ENCODE measurements around the gene UXS1.

Gene UXS1

DNA sequence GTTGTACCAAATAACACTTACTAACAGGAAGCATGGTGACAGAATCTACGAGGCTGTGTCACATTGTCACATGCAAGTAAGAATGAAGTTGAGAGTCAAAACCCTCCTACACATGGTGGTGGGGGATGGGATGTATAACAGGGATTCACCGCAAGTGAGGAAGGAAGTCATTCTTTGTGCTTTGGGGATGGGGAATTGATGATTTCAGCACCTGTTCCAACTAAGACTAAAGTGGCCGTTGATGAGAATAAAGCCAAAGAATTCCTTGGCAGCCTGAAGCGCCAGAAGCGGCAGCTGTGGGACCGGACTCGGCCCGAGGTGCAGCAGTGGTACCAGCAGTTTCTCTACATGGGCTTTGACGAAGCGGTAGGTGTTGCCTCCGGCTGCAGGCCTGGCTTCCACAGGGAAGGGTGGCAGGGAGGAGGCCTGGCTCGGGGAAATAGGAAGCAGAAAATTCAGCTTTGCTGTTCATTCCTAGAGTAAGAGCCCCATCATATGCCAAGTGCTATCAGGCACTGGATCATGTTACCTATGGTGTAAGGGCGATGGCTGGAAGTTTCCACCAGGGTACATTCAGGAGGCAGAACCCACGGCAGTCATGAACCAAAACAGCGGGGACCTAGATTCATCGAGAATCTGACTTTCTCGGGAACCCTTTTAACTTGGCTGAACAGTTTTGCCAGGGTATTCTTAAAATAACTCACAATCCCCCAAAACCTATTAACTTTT, 120.3 kb downstream of the UXS1 start:
- DNase-seq: no peak

DNA sequence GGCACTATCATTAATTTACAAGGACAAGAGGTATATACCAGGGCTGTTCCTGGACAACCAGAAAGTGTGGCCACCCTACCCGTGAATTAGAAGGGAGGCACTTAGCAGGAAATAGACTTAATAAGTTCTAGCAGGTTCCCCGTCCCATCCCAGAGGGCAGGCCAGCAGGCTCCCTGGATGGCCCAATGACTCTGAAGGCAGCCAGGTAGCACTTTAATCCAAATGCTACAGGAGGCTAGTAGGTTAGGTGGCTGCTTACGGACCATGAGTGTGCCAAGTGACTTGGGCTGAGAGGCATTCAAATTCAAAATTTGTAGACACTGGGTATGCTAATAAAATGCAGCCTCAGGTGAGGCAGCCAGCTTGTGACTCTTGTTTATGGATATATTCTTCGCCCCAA, 123.9 kb downstream of the UXS1 start:
- no peak for DNase-seq

DNA sequence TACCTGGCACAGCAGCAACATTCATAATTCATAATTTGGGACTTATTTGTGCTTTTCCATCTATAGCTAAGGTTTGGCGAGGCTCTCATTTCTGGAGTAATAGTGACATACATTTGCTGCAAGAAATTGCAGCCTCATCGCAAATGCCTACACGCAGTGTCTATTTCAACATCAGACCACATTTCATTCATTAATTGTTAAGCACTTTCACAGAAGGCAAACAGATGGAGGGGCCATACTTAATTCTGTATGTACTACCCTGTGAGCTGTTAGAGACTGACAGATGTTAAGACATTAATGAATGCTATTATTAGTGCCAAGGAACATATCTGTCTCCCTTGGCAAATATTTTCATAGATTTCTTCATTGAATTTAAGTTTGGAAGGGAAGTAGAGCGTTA, 125.7 kb downstream of the UXS1 start:
- DNase-seq: no peak

DNA sequence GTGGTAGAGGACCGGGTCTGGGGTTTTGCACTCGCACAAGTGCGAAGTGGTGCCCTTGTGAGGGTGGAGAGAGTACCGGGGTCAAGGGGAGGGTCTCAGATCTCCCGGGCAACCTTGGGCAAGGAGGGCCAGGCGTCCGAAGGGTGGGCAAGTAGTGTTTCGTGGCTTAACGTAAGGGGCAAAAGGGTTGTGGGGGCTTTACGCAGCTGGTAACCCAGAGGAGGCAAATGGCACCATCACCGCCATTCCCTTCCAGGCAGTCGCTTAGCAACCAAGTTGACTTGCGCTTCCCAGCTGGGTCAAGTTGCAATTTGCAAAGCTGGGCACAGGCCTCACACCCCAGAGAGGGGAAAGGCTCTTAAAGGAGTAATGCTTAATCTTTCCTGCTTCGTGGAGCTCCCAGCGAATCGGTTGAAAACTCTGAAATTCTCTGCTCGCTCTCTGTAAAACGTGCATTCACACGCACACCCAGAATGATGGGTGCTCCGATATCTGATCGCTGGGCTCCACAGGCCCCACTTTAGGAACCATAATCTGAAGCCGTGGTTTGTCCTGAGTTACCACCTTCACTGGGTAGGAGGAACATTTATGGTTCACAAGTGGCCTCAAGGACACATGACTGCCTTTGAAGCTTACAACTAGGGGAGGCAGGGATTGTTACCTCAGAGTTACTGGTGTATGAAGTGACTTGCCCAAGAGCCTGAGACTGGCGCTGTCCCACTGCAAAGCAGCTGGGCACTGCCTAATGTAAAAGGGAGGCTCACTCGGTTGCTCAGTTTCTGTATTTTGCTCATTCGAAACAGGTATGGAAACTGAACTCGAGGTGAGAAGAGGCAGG, 127.9 kb downstream of the UXS1 start:
- DNase-seq: no peak

GRCh38 chr2:106065268-106065982, 128.7 kb downstream of the UXS1 start:
- no peak for DNase-seq

- DNase-seq: no peak
Measured at GRCh38 chr2:106063181-106063580, 130.9 kb downstream of the UXS1 start.

- DNase-seq: no peak
Measured at GRCh38 chr2:106062627-106063026, 131.5 kb downstream of the UXS1 start.

GRCh38 chr2:106061611-106062349, 132.3 kb downstream of the UXS1 start:
- DNase-seq: no peak

DNA sequence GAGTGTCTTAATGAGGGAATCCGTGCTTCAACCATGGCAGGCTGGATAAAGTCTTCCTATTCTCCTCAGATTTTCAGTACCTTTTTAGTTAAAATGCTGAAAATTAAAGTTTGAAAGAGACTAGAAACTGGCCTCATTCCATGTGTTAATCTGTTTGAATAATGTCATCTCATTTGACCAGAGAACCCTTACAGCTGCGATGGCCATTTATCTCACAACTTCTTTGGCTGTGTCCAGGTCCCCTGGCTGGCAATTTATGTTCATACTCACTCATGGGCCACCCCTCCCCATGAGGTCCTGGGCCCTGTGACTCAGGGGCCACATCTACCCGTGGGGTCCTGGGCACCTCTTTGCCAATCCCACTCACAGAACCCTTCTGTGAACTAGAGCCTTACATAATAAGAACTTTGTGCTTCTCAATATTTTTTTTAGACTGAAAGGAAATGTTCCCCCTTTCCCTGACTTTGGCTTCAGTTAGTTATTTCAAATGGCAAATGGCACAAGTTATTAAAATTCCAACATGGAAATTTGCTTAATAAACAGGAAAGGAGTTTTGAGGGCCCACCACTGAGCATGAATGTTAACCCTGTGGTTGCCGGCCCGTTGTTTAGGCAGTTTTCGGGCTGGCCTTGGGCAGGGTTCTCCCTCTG, 134.6 kb downstream of the UXS1 start:
- no peak for DNase-seq

DNA sequence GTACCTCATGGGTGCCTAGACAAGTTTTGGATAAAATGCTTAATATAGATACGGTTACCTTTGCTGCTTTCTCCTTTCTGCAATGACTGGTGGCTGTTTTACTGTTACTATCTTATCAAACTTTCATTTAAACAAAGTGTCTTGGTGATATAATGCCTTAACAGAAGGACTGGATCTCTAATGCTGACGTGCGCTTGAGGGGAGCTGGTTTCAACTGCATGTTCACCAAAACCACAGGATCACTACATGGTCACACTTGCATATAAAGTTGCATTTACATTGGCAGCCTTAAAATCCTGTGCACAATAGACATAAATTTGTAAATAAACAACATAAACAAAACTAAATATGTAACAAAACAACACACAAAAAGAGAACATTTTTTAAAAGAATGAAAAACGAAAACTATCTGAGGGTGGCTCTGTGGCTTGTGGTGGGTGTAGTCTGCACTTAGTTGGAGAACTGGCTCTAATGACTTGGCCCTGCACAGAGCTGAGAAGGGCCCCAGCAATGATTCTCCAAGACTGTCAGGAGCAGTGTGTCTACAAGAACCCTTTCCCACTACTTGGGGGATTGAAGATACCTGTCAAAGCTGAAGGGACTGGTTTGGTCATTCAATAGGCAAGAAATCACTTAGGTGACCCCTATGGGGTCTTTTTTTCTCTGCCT, 135.5 kb downstream of the UXS1 start:
- DNase-seq: no peak

- no peak for DNase-seq
Measured at GRCh38 chr2:106057206-106057605, 136.9 kb downstream of the UXS1 start.

- no peak for DNase-seq
Measured at GRCh38 chr2:106054880-106055655, 139.0 kb downstream of the UXS1 start.

DNA sequence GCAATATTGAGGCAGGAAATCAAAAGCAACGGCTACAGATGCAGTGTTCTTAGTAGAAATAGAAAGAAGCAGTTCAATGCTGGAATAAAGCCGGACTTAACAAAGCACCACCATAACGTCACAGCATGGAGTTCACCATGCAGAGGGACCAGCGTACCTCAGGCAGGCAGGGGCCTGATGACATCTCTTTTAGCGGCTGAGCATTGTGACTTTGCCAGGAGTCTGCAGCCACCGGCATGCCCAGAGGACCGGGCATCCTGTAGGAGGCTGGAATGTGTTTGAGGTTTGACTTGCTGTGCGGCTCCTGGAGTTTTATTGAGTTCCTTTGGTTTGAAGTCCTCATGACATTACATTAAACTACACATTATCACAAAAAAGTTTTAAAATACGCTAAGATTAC, 139.8 kb downstream of the UXS1 start:
- DNase-seq: no peak

DNA sequence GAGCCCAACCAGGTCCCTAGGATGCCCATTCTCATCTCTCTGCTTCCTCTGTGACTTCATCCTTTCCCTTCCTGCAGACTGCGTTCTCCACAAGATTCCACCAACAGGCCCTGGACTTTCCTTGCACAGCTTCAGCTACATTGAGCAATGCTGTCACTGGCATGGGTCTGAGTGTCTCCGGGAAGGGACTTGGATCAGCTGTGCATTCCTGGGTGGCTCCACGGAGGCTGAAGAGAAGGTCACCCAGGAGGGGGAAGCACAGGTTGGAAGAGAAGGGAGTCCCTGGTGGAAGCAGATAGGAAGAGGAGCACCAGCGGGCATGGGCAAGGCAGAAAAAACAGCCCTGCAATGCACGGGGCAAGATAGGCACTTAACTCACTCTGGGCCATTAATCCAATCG, 140.5 kb downstream of the UXS1 start:
- DNase-seq: no peak

DNA sequence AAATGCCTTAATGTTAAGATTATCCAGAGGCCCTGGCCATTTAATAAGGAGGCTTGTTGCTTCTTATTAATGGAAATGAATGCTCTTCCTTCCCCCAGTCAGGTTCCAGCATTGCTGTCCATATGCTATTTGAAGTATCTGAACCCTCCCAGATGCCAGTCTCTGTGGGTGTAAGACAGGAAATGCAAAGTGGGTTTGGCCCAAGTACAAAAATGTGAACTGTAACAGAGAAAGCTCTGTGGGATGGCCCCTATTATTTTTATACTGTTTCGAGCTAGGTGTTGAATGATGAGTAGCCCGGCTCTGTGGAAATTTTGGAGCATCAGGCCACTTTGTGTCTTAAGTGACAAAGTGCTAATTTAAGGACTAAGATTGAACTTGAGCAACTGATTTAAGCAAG, 141.0 kb downstream of the UXS1 start:
- DNase-seq: no peak

DNA sequence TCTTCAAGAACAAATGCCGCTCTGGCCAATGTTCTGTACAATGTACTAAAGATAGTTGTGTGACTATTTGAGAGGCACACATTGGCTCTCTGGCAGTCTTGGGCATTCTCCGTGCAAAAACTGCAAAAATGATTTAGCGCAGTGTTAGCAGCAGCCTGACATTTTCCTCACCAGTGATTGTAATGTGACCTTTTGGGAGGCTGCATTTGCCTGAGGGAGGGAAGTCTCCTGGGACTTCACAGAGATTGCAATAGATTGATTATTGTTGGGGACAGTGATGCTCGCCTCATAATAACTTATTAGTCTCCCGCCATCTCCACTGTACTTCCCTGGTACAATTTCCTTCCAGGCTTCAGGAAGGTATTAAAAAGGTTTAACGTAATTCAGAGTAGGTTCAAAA, 149.2 kb downstream of the UXS1 start:
- DNase-seq: no peak

DNA sequence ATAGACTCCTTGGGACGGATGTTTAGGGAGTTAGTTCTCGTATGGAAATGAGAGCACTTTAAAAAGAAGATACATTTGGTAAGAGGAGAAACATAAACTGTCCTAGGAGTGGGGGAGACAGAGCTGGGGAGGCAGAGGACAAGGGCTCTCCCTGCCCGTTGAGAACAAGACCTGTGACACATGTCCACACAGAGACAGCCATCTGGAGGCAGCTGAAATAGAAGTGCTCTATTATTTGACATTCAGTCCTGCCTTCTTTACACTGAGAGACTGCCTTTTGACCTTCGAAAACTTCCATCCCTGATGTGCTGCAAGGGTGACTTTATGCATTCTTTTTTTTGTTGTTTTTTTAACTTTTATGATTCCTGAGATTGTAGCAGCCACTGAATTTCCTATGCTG, 150.1 kb downstream of the UXS1 start:
- DNase-seq: no peak
